GM21381 (cell line): ENCODE measurements around the gene LMX1A.

ENCODE experiments used
- ATAC-seq: cut with Tn5 transposase; IDR thresholded peaks from one replicate; pipeline ENCODE4 v1.9.1; 2021; ENCODE audit warnings: mild to moderate bottlenecking, moderate library complexity; ENCODE audit not compliant: unreplicated experiment

The LMX1A gene

DNA sequence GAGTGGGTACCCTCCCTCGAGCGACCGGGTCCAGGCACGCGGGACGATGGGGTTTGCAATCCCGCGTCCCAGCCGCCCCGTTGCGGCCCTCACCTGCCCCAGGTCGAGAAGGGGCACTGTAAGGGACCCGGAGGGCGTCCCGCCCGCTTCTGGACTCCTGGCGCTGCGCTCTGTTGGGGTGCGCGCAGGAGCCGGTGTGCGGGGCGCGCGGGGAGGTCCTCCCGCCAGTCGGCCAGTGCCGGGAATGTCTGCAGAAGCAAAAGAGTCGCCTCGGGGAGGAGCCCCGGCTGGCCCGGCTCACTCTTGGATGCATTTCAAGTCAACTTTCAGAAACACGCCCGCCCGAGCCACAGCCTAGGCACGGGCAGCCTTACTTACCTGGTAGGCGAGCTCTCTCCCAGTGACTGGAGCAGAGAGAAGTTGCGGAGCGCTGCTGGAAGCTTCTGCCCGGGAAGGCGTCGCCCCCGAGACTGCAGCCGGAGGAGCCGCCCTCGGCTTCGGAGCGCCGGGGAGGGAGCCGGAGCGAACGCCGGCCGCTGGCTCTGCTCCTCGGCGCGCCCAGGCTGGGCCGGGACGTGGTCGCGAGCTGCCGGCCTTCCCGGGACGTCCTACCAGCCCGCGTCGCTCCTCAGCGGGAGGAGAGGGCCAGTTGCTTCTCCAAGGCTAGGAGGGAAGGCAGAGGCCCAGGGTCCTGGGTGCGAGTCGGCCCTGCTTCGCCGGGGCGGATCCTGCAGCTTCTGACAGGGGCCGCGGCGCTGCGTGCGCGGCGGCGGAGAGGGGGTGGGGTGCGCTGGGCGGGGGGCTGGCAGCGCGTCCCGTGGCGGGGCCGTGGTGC lies at the start of gene LMX1A:
TSS of gene LMX1A (minus strand) at position 739 of the 835 bp plus-strand sequence. CDS start 1,156 bp downstream, outside the sequence.
- no peak for ATAC-seq

DNA sequence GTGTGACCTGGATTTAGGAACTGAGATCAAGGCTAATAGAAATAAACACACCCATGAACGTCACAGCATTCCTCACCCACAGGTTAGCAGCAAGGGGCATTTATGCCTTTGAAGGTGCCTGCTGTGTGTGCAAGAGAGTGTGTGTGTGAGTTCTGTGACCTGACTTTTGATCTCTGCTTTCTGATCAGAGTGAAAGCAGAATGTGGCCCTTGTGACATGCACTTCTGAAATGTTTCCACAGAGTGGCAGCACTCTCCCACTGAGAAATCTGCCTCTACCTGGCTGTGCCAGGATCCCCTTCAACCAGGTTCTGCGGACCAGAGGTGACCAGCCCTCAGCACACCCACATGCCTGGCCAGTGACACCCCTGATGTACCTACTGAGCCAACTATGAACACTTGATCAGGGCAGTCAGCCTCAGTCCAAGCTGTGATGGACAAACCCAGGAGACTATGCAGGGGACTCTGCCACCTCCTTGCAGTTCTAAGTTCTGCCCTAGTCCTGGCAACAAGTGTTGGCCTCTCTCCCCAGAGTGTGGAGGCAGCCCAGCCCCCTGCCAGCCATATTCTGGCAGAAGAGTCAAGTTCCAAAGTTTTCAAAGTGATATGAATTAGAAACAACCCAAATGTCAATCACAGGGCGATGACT lies 47.4 kb upstream of the LMX1A start:
- ATAC-seq: no peak

DNA sequence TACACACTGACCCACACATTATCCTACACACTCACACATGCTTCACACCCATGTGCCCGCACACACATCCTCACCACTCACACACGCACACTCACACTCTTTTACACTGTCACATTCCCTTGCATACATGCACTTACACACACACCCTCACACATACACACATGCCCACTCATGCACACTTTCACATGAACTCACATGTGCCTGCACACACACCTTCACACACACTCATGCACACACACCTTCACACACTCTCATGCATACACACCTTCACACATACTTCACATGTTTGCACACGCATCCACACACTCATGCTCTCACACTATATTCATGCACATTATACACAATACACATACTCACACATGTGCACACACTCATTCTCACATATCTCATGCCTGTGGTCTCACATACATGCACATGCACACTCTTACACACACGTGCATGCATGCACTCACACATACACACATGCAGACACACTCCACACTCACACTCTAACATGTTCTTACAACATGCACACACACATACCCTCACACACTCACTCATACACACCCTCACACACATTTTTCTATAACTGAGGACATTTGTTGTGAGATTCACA lies 46.1 kb upstream of the LMX1A start:
- no peak for ATAC-seq

DNA sequence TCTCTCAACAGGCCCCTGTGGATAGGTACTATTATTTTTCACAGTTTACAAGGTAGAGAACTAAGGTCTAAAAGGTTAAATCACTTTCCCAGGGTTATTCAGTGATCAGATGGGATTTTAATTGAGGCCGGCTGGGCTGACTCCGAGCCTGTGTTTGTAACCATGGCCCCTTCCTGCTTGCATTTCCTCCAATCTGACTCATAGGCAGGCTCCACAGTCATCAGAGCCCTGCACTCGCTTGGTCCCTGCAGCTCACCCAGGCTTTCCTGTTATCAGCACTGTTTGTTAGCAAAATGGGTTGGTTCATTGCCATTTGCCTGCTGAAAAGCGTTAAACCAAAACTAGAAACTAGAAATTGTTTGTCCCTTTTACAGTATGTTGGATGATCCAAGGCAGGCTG lies 41.4 kb upstream of the LMX1A start:
- ATAC-seq: no peak

DNA sequence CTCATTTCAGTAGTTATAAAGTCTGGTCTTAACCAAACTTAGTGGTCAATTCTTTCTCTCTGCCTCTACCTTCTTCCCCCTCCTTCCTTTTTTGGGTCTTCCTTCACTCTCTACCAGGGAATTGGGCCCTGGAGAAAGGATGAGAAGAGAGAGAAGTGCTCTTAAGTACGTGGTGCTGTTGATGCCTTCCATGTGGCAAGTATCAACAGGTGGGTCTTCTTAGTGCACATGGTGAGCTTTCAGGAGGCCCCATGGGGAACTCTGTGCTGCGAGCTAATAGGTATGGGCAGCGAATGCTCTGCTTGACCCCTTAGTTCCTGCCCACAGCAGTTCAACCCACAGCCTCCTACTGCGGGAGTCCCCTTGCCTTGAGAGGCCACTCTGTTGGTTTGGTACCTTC lies 39.4 kb upstream of the LMX1A start:
- no peak for ATAC-seq

DNA sequence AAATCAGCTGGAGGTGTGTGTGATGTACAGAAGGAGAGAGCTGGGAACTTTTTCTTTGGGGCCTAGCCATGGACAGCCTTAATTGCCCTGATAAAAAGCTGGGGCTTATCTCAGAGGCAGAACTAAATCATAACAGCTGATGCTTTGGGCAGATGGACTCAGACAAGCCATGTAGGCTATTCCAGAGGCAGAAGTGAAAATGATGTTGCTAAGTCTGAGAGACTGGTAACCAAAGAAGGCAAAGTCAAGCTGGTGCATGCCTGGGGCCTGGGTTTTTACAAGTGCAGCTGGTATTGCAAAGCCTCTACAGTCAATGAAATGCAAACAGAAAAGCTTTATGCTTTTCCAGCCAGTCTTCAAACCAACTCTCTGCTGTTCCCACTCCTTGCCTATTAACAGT lies 39.0 kb upstream of the LMX1A start:
- no peak for ATAC-seq

DNA sequence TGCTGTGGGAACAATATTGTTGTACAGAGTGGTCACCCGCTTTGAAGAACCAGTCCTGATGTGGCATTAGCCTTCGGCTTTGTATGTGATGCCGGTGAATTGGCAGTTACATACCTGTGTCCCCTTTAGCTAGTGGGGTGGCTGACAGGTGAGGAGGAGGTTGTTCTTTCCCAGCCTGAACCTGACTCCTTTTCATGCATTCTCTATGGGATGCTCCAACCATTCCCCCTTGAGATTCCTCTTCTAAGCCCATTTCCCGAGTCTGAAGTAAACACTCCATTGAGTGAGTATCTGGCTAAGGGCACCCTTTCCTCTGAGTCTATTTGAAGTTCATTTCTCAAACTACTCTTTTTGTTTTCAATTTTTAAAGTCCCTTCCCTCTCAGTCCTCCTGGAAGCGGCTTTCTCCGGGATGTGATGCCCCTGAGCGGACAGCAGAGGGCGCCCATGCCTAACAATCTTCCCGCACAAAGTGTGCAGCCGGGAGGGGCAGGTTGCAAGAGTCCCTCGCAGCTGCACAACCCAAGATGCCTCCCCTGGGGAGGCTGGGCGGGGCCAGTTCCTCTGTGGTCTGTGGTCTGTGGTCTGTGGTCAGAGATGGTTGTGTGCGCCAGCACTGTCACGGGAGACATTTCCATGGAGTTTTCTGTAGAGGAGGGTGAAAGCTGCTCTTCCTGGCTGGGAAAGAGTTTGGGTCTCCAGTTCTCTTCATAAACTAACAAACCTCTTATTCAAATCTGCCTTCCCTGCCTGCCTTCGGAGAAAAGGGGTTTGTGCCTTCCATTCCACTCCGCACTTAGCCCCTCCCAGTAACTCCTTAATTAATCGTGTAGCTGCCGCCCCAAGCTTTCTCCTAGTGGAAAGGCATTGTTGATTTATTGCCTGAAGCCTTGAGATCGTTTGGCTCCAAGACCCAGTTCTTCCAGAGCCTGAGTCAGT lies 36.4 kb upstream of the LMX1A start:
- peak; percentile 99 for ATAC-seq

DNA sequence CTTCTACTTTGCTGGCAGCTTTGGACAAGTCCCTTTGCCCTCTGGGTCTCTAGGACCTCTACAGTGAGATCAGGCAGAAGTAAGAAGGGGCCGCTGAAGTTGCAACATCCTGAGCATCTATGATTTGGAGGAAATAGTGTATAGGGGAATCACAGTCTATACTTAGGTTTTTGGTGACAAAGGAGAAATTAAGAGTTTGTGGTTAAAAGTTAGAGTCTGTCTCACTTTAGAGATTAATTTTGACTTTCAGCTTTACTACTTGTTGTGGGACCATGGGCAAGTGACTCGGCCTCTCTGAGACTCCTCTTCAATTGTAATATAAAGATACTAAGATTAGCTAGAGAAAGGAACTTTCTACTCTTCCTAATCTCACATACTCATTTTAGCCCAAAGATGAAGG lies 33.1 kb upstream of the LMX1A start:
- ATAC-seq: no peak

DNA sequence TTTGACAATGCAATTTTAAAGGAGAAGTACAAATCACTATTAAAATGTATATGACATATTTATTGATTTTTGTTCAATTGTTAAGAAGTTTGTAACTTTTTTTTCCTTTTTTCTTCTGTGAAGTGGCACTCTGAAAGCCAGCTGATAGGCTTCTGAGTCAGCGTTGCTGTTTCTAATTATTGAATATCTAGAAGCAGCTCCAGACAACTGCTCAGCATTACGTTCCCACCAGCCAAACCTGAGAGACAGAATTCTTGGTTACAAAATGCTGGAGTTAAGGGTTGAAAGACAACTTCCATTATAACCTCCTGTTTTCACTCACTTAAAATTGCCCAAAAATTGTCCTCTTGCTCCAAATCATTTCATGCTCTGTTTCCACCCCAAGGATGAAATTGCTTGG lies 31.4 kb upstream of the LMX1A start:
- ATAC-seq: no peak

DNA sequence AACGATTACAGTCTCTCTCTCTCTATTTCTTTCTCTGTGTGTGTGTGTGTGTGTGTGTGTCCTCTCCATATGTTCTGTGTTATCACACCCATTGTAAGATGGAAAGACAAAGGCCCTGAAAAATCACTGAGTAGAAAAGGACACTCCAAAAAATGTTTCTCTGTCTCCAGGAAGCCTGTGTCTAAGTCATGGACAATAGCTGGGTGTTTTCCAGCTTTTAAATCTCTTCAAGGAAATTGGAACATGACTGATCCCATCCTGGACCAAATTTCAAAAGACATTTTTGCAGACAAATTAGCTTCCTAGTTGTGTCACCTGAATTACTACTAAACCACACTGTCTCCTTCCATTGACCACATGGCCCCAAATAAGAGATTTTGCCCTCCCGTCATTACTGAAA lies 31.0 kb upstream of the LMX1A start:
- no peak for ATAC-seq

DNA sequence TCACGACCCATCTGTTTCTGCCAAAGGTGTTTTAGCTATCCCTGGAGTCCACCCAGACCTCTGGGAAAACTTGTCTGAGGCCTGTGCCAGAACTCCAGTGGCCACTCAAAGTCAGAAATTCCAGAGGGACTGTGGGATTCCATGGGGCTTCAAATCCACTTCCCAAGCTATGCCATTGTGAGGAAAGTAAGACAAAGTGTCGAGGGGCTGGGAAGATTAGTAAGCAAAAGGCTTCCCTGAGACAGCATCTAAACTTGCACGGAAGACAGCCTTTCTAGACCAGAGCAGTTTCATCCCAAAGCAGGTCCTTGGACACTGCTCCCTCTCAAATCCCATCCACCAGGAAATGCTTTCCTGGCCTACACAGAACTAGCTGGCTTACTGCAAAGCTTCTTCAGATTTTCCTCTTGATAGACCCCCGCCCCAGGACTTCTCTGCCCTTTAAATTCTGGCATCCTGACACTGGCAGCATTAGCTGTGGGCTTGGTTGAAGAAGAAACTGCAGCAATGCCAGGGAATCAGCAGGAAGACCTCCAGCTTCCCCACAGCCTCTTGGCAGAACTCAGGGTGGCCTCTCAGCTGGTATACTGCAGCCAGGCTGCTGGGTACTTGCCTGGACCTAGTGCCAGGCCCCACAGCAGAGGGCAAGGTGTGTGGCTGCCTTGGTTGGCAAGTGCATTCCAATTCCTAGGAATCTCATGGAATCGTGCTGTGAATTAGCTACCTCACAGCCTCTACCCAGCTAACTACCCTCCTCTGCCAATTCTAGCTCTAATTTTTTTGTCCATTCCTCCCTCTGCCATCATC lies 27.3 kb upstream of the LMX1A start:
- ATAC-seq: no peak

DNA sequence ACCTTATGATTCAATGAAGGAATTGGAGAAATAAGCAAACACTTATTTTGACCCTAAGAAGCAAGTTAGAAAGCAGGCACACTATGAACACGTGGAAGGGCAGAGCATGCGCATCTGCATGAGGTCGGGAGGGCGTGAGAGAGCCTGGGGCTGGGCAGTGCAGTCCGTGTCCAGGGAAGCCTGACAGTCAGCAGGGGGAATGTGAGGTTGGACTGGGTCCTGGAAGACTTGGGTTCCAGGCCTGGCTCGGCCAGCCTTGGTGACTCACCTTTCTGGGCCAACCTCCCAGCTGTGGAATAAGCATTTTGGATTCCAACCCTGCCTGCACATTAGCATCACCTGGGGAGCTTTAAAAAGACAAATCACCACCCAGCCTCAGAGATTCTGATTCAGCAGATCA lies 26.6 kb upstream of the LMX1A start:
- no peak for ATAC-seq

DNA sequence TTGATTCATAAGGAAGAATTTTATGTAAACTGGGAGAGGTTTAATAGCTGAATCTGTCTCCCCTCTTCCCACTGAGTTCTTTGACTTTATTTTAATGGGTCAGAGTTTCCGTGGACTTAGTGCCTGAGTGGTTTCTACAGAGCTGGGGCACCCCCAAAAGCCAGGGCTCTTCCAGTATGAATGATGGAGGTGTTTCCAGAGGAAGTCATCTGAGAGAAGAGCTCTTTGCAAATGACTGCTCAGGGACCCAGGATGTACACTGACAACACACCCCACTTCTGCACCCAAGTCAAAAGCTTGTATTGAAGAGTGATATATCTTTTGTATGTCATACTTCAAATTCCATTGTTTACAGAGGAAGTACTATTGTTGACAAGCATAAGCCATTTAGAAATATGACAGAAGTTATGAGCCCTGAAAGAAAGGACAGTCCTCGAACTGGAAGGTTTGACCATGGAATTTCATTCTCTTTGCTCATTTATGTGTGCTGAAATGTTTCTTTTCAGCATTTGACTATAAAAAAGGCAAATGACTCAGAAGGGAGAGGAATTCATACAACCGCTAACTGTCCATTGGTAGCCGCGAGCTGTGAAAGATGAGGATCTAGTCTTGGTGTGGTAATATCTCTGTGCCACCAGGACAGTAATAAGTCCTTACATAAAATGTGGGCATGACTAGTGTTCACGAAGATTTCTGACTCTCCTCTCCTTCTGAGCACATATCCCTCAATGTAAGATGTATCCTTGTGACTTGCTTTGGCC lies 25.4 kb upstream of the LMX1A start:
- ATAC-seq: no peak

DNA sequence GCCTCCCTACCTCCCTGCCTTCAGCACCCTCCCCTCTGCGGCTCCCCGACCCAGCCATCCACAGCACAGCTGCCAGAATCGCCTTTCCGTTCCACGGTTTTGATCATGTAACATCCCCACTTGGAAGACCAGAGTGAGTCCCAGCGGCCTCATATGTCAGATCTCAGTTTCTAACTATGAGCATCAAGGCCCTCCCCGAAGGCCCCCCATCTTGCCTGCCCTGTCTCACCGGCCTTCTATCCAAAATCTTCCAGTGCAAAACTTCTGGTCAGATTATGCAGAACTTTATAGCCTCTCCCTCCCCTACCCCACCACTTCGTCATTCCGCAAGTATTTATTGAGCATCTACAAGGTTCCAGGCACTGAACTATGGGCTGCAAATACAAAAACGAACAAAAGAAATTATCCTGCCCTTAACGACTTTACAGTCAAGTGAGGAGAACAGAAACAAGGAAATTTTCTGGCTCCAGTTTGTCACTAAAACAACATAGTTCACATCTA lies 20.3 kb upstream of the LMX1A start:
- ATAC-seq: no peak

DNA sequence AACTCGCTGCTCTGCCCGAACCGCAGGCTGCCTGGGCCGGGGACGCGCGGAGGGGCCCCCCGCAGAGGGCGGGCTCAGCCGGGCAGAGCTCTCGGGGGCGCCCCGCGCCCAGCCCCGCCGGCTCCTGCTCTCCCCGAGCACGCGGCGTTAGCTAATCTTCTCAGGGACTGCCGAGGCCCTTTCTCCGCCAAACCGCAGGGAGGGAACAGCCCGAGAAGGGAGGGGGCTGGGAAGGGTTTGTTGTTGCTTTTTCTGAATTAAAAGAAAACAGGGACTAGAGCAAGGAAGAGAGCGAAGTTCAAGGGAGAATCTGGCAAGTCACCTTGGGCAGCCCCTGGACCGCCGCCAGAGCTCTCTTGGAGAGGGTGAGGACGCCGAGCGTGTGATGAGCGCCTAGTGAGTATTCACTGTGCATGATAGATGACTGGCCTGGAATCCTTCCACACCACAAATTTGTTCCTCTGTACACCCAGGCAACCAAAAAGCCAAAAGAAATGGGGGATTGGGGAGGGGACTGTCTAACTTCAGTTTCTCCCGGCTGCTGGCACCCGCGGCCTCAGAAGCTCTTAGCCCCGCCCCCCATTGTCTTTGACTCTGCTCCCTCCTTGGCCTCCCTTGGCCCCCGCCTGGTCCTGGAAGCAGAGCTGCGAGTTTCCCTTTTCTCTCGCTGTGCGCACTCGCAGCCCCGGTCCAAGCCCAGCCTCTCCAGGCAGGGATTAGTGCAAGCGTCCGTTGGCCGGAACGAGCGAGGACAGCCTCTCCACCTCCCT lies 19.7 kb upstream of the LMX1A start:
- no peak for ATAC-seq

DNA sequence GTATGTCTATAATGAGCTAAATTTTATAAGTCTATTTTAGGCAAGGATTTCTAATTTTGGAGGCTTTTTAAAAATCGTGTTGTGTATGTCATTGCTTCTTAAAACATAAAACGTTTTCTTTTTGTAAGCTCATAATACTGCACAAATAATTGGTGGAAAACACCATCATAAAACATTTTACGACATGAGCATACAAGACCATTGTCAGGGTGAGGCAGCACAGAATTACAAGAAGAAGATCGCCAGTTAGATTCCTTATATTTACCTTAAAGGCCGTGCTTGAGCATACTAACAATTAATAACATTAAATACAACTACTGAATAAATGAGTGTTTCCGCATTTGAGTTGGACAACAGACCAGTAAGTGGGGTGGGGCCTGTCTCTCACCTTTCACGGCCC lies 19.1 kb upstream of the LMX1A start:
- ATAC-seq: no peak

DNA sequence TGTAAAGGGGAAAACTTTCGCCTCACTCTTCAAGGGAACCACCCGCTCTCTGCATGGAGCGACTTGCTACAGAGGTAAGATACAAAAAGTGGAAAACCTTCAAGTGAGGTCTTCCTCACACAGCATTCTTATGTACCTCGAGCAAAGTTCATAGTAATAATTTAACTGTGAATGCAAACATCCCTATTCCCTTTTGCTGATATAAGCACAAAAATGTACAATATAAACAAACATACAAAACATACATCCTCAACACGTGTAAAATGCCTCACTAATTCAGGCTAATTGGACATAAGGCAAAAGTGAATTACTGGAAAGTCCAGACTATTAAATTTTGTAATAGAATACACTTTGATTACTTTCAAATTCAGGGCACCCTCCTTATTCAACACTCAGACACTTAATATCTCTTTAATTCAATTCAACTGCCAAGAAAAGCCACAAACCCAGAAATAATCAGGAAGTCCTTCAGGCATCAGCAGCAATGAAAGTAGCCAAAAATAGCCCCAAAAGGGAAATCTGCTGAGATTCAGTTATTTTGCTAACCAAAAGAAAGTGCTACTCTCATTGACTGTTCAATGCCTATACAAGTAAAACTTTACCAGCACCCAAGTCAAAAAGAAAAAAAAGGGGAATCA lies 15.2 kb upstream of the LMX1A start:
- no peak for ATAC-seq

DNA sequence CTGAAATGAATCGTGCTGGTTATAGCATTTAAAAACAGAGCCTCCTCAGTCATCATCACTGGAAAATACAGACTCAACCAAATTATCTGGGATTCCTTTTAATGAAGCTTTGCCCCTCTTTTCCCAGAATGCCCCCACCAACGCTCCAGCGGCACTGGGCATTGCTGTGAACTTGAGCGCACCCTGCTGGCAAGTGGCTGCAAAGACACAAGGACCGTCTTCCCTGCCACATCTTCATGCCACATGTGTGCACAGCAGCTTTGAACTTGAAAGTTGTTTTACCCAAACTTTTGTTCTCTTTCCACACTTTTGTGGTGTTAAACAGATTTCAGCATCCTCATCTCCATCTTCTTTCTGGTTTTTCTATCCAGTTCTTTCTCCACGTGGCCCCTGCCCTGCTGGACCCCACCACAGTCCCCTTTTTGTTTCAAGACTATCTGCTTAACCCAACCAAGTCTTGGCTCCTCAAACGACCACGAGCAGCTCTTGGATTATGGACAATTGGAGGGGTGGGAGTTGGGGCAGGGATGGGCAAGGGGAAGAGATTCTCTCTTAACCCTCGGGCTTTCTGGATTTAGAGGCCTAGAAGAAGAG lies 12.8 kb upstream of the LMX1A start:
- peak; percentile 58 for ATAC-seq
